ENCODE results near the gene TOP2A. TPM values are rescaled to one million over a fixed set of nuclear protein-coding genes. Genes with fewer than 3 reads are reported as not detected.

TOP2A gene
- total RNA-seq, 1 donor from 2014 or later = 28.3 TPM

DNA sequence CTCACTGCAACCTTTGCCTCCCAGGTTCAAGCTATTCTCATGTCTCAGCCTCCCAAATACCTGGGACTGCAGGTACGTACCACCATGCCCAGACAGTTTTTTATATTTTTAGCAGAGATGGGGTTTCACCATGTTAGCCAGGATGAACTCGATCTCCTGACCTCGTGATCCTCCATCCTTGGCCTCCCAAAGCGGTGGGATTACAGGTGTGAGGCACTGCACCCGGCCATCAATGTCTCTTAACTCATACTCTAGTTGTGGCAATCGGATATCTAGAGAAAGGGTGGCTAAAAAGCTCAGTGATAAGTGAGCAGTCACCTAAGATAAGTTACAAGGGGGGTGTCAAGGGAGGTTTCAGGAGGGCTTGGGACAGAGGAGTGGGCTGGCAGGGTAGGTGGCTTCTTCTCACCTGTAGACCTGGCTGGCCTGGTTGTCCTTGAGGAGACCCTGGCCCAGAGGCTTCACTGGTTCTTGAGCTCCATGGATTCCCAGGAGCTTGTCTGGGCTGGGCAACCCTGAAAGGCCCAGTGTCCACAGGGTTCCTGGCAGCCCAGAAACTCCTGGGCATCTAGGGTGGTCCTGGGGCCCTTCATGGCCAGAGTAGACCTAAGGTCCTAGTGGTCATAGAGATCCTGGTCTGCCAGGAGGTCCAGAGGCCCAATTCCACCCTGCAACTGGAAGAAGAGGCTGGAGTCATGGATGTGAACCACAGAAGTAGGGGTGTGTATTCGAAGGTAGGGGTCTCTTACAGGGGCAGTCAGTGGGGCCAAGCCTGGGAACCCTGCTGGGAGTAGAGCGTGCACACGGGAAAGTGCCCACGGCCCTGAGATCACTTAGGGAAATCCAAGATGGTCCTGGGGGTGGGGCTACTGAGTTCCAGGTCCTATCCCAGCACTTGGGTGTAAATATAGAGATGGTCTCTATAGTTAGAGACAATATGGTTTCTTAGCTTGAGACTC is 12.9 kb upstream of the TOP2A start:
- DNase-seq (ENCODE audit: low spot score) = no peak
- no peak overlapping the region for H3K27ac Mint-ChIP-seq (ENCODE audit: unreplicated experiment)
- H3K9me3 Mint-ChIP-seq (ENCODE audit: unreplicated experiment) = peaks cover 6% of the 10 kb centered on the region
- peaks cover 2% of the 10 kb centered on the region for H3K27me3 Mint-ChIP-seq (ENCODE audit: unreplicated experiment)
- peaks cover 8% of the 10 kb centered on the region for H3K36me3 Mint-ChIP-seq (ENCODE audit: low read depth, unreplicated experiment)
- H3K4me1 Mint-ChIP-seq (ENCODE audit: unreplicated experiment) = peaks cover 13% of the 10 kb centered on the region
- TF ChIP-seq, protein P1, sequence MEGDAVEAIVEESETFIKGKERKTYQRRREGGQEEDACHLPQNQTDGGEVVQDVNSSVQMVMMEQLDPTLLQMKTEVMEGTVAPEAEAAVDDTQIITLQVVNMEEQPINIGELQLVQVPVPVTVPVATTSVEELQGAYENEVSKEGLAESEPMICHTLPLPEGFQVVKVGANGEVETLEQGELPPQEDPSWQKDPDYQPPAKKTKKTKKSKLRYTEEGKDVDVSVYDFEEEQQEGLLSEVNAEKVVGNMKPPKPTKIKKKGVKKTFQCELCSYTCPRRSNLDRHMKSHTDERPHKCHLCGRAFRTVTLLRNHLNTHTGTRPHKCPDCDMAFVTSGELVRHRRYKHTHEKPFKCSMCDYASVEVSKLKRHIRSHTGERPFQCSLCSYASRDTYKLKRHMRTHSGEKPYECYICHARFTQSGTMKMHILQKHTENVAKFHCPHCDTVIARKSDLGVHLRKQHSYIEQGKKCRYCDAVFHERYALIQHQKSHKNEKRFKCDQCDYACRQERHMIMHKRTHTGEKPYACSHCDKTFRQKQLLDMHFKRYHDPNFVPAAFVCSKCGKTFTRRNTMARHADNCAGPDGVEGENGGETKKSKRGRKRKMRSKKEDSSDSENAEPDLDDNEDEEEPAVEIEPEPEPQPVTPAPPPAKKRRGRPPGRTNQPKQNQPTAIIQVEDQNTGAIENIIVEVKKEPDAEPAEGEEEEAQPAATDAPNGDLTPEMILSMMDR (IDR thresholded peaks at IDR 0.05; ENCODE audit: unreplicated experiment) = no peak
- H3K4me3 Mint-ChIP-seq (ENCODE audit: unreplicated experiment) = no peak overlapping the region

DNA sequence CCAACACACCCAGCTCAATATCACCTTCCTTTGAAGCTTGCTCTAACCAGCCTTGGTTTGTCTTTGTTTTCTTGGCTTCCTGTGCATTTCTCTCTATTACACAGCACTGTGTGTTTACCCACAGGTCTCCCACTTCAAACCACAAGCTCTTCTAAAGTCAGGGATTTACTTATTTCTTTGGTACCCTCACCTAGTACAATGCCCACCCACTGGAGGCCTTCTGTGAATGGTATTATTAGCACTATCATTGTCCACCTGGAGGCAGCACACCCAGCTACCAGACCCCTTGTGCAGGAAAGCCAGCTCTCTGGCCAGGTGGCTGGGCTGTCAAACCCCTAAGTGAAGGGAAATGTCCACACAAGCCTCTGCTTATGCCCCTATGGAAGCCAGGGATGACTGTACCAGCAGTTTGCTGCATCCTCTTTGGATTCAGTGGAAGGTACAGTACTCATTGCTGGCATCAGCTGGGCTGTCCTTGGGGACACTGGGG is 9.4 kb upstream of the TOP2A start:
- Mint-ChIP-seq H3K36me3 (ENCODE audit: low read depth, unreplicated experiment) (peaks cover 8% of the 10 kb centered on the region), H3K27me3 (ENCODE audit: unreplicated experiment) (peaks cover 4% of the 10 kb centered on the region)
- TF ChIP-seq, protein P1 (IDR thresholded peaks at IDR 0.05; ENCODE audit: unreplicated experiment) = no peak

DNA sequence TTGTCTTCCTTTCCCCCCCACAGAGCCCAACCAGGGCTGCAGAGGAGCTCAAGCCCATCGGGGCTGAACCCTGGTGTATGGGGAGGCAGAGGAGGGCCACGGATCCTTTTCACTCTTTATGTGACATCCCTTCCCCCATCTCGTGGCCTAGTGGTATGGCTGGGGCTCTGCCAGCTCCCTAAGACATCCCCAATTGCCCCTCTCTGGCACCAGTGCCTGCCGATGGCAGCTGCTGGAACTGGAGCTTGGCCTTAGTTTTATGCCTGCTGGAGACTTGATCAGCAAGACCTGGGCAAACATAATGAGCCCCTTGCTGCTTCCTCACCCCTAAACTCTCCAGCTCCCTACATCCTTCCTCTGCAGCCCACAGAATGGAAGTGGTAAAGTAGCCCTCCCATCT is 8.0 kb upstream of the TOP2A start:
- peaks cover 18% of the 10 kb centered on the region for H3K4me1 Mint-ChIP-seq (ENCODE audit: unreplicated experiment)
- peaks cover 6% of the 10 kb centered on the region for H3K9me3 Mint-ChIP-seq (ENCODE audit: unreplicated experiment)
- no peak overlapping the region for H3K27ac Mint-ChIP-seq (ENCODE audit: unreplicated experiment)
- peaks cover 3% of the 10 kb centered on the region for H3K27me3 Mint-ChIP-seq (ENCODE audit: unreplicated experiment)
- TF ChIP-seq, protein P1 (IDR thresholded peaks at IDR 0.05; ENCODE audit: unreplicated experiment) = no peak
- no peak overlapping the region for H3K4me3 Mint-ChIP-seq (ENCODE audit: unreplicated experiment)
- peaks cover 8% of the 10 kb centered on the region for H3K36me3 Mint-ChIP-seq (ENCODE audit: low read depth, unreplicated experiment)
- no peak for DNase-seq (ENCODE audit: low spot score)

More for the DNA sequence above, 9.4 kb upstream of the TOP2A start:
- H3K27ac Mint-ChIP-seq (ENCODE audit: unreplicated experiment) = no peak overlapping the region
- H3K4me1 Mint-ChIP-seq (ENCODE audit: unreplicated experiment) = peaks cover 18% of the 10 kb centered on the region
- DNase-seq (ENCODE audit: low spot score) = no peak
- H3K4me3 Mint-ChIP-seq (ENCODE audit: unreplicated experiment) = no peak overlapping the region
- H3K9me3 Mint-ChIP-seq (ENCODE audit: unreplicated experiment) = peaks cover 6% of the 10 kb centered on the region

DNA sequence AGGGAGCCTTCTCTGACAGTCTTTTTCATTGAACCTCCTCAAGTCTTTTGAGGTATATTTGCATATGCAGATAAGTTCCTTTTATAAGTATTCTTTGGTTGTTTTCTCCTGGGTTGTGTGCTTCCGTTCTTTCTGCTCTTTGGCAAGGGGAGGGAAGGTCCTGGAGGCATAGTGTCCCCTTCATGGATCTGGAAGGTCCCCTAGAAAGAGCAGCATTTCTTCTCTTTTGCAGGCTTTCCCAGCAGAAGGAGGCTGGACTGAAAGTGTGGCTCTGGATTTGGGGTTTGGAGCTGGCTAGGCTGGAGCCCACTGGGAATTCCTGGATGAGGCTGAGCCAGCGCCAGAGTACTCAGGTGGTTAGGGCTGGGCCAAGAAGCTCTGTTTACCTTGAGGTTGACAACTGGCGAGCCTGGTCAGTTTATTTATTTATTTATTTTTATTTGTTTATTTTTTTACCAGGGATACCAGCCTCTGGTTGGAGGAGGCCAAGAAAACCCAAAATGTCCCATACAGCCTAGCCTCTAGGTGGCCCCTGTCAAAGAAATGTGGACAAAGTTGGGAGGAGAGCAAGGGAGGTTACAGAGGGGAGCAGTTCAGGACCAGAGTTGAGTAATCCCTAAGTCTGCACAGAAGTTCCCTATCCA is 5.4 kb upstream of the TOP2A start:
- Mint-ChIP-seq H3K4me1 (ENCODE audit: unreplicated experiment) (peaks cover 25% of the 10 kb centered on the region), H3K27ac (ENCODE audit: unreplicated experiment) (no peak overlapping the region), H3K36me3 (ENCODE audit: low read depth, unreplicated experiment) (peaks cover 3% of the 10 kb centered on the region), H3K27me3 (ENCODE audit: unreplicated experiment) (peaks cover 4% of the 10 kb centered on the region), H3K4me3 (ENCODE audit: unreplicated experiment) (no peak overlapping the region), H3K9me3 (ENCODE audit: unreplicated experiment) (peaks cover 6% of the 10 kb centered on the region)
- DNase-seq (ENCODE audit: low spot score) = no peak
- TF ChIP-seq, protein P1 (IDR thresholded peaks at IDR 0.05; ENCODE audit: unreplicated experiment) = no peak
